ENCODE measurements around the gene PPP1R8.
A peak's percentile ranks its signal among the peaks of the same experiment; 100 is the strongest.
"Not testable (repeated sequence)": the region's sequence is repeated elsewhere in the genome, so short reads cannot be mapped to it uniquely, and the experiment has no call there.

The PPP1R8 gene

DNA sequence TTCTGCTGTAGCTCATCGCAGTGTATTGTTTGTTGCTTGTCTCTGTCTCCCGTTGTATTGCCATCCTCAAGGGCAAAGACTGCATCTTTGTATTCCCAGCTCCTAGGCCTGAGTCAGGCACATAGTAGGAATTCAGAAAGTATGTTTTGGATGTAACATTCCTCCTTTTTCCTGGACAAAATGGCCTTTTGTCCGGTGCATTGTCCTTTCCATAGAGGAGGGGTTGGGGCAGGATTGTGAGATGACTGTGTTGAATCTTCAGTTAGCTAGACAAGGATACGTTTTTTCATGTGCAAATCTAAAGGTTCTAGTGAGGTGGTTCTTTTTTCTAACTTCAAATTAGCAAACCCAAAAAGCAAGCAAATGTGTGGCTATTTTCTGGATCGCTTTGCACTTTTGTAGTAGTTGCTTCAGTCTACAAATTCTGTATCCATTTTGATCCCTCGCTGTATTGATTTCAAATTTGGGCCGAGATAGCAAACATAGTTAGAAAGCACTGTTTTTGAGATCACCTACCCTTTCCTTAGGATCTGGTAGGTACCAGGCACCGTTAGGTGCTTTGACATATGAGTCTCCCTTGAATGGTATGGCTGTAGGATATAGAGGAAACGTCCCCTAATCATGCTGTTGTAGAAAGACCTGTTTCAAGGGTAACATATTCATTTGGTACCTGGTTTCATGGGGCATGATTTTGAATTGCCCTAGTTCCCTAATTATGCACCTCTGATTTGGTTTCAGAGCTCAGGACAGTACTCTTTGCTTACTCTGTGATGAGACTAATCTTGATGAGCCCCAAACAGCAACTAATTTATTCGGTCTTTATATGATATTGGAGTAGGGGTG lies 1.2 kb downstream of the PPP1R8 start:
- no peak for FAIRE-seq
- no peak for DNase-seq (ENCODE audit: low spot score)

DNA sequence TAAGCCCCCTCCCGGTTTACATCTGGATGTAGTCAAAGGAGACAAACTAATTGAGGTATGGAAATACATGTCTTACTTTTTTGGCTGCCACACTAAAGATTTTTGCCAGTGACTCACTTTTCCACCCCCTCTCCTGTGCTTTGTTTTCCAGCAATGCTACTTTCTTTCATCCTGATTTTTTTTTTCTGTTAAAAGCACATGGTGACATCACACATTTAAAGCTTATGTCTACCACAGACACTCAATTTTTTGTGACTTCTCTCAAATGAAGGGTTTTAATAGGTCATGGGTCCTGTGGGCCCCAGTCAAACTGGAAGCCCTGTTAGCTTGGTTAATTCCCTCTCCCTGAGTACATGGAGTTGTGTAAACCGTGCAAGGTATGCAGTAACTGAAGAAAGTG lies 2.2 kb downstream of the PPP1R8 start:
- no peak for FAIRE-seq
- no peak for DNase-seq (ENCODE audit: low spot score)

DNA sequence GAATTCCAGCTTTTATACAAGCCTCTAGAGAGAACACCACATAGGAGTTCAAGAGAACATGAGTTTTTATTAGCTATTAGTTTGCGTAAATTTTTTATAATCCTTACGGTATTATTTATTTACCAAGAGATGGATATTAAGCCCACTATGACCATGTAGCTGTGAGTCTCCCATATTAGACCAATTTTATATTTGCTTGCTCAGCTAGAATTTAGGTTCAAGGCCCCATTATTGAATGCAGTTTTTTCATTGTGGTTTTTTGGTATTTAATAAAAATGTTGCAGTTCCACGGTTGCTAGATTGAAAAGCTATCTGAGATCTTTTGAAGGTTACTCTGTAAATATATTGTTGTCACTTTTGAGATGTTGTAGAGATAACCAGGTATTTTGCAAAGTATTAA lies 2.9 kb downstream of the PPP1R8 start:
- FAIRE-seq: no peak
- no peak for DNase-seq (ENCODE audit: low spot score)

DNA sequence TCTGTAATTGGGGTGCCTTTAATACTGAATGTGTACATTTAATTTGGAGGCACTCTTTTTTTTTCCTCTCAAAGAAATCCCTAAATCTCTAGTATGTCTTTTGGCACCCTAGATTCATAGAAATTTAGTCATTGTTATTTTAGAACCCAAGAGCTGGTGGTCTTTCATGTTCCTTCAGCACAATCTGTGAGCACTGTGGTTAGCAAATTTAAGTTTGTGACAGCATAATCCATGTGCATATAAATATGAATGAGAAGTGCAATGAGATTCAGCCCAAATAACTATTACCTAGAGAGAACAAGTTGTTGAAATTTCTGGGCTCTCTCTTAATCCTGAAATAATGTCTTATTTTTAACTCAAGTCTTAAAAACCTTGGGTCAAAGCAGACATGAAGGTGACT lies 4.5 kb downstream of the PPP1R8 start:
- DNase-seq (ENCODE audit: low spot score) (no peak), FAIRE-seq (no peak)

DNA sequence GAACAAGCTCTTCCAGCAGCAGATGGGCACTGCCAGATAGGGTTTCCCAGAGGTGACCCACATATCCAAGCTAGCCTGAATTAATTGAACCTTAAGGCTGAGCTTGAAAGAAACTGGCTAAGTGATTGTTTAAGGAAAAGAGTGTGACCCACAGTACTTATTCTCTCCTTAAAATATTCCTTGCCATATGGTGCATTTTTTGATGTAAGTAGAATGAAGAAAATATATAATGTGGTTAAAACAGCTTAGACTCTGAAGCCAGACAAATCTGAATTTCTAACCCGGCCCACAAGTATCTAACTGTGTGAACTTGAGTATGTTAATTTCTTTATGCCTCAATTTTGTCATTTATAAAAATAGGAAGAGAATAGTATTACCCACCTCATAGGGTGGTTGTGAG lies 4.9 kb downstream of the PPP1R8 start:
- no peak for FAIRE-seq
- no peak for DNase-seq (ENCODE audit: low spot score)

DNA sequence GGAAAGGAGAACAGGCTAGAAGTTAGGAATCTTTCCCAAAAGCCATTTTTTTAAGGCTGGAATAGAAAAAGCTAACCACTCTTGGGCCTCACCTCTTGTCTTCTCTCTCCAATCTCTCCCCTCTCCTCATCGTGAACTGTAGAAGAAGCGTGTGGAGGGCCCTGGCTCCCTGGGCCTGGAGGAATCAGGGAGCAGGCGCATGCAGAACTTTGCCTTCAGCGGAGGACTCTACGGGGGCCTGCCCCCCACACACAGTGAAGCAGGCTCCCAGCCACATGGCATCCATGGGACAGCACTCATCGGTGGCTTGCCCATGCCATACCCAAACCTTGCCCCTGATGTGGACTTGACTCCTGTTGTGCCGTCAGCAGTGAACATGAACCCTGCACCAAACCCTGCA lies 19.4 kb downstream of the PPP1R8 start:
- FAIRE-seq (no peak), DNase-seq (ENCODE audit: low spot score) (no peak)

DNA sequence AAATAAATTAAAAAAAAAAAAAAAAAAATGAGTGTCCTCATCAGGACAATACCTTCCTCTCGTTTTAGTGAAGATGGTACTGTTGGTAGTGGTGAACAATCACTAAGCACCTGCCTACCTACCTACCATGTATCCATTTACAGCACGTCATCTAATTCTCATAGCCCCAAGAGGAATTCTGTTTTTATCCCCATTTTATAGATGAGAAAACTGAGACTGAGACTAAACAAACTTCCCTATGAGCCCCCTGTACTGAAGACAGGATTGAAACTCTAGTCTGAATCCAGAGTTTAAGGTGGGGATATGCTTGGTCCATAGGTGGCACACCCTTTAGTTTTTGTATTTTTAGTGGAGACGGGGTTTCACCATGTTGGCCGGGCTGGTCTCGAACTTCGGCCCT lies 24.5 kb downstream of the PPP1R8 start:
- no peak for FAIRE-seq

DNA sequence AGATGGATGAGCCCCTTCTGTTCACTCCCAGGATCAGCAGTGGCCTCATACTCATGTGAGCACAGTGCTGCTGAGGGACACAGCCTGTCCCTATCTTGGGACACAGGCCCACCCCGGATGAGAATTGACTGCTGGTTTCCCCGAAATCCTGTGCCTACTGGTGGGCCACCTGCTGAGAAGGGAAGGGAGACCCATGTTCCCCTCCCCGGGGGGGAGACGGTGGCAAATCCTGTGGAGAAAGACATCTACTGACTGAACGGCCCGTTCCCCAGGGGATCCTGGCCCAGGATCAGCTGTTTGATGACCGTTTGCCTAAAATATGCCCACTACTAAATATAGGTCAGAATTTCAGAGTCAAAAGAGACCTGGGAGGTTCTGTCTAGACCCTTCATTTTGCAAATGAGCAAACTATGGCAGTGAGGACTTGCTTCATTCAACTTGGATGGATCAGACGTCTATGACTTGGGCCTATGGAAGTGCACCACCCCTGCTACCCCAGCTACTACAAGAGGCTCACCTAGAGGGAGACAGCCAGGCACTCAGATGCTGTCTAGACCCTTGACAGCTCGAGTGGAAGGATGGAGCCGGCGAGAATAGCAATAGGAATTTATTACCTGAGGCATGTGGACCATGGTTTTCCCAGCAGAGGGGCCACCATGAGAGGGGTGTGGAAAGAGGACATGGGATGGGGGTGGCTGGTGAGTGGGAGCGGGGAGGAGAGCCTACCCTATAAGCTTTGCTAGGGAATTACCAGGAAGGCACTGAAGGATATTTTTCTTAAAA lies 26.2 kb downstream of the PPP1R8 start:
- no peak for FAIRE-seq

More for the DNA sequence above, 24.5 kb downstream of the PPP1R8 start:
- no peak for DNase-seq (ENCODE audit: low spot score)

DNA sequence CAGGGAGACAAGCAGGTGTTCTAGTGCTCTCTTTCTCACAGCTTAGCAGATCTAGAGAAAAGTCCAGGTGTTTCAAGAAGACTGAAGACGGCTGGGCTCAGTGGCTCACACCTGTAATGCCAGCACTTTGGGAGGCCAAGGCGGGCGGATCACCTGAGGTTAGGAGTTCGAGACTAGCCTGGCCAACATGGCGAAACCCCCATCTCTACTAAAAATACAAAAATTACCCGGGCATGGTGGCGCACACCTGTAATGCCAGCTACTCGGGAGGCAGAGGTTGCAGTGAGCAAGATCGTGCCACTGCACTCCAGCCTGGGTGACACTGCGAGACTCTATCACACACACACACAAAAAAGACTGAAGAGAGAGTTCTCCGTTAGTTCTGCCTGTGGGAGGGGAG lies 27.0 kb downstream of the PPP1R8 start:
- DNase-seq (ENCODE audit: low spot score); FAIRE-seq: not testable (repeated sequence)

More for the DNA sequence above, 26.2 kb downstream of the PPP1R8 start:
- no peak for DNase-seq (ENCODE audit: low spot score)

DNA sequence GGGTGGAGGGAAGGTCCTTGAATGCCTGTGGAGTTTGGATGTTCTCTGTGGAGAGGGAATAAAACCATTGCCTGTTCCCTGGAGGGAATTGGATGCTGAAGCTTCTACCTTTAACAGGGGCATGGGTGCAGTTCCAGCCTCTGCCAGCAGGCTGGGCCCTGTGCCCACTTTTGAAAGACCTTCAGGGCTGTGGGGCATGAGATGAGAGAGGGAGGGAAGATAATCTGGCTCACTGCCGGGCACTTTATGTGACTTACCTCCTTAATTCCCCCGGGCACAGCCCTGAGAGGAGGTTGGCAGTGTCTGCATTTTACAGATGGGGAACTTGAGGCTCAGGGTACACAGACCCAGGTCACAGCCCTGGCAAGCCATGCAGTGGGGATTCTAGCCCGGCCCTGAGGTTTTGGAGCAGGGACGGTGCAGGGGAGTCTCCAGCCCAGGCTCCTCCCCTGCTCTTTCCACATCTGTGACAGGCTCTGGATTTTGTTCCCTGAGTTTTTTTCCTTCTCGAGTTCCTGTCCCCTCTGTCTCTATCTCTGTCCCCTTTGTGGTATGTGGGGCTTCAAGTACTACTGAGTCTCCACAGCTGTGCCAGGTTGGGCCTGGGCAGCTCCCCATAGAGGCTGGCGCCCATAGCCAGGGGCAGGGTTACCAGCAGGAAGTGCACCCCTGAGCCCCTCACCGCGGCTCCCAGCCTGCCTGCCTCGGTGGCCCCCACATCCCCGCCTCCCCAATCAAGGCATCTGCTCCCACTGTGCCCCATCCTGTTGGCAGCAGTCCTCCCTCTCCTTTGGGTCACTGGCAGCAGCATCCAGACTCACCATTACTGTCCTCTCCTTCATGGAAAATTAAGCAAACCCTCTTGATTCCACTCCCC lies 27.7 kb downstream of the PPP1R8 start:
- FAIRE-seq (no peak), DNase-seq (ENCODE audit: low spot score) (peak; percentile 53)

DNA sequence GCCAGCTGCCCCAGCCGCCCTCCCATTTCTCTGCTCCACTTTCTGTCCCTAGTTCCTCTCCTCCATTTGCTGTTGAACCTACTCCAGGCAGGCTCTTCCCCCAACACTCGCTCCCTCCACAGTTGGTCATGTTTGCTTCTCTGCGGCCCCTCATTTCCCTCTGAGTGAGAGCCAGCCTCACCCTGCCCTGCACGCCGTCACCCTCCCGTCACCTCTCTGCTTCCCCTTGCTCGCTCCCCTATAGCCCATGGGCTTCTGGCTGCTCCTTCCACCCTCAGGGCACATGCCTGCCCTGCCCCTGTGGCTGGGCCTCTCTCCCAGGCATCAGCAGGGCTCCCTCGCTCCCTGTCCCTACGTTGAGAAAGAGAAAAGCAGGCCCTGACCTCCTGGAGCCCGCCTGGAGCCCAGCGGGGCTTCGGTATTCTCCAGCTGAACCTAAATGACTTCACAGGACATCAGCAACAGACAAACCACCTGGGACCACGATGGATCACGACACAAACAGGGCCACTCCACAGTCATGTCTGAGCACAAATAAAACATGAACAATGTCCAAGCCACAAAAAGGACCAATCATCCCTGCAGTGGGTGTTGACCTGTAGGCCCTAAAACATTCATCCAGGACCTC lies 28.5 kb downstream of the PPP1R8 start:
- DNase-seq (ENCODE audit: low spot score): no peak
- no peak for FAIRE-seq

DNA sequence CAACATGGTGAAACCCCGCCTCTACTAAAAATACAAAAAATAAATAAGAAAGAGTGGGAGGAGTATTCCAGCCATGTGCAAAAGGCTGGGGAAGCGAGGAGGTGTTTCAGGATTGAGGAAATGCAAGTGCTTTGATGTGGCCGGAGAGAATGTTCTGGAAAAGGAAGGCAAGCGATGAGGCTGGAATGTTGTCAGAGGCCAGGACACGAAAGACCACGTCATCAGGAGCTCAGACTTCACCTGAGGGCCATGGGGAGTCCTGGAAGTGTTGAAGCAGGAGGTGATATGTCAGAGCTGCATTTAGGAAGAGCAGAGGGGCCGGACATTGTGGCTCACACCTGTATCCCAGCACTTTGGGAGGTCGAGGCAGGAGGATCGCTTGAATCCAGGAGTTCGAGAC lies 30.9 kb downstream of the PPP1R8 start:
- FAIRE-seq (no peak), DNase-seq (ENCODE audit: low spot score) (no peak)

DNA sequence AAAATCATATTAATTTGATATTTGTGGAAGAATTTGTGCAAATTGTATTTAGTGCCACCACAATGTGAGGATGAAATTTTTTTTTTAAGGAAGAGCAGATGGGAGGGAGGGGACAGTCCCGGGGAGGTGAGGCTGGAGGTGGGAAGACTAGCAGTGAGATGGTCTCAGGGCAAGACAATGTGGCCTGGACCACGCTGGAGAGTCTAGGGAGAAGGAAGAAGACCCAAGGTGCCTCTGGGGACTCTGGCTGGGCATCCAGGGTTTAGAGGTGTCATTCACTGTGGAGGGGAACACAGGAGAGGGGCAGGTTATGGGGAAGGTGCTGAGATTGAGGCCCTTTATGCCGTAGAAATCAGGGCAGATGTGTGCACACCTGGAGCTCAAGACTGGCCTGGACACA lies 31.4 kb downstream of the PPP1R8 start:
- FAIRE-seq: no peak
- no peak for DNase-seq (ENCODE audit: low spot score)

DNA sequence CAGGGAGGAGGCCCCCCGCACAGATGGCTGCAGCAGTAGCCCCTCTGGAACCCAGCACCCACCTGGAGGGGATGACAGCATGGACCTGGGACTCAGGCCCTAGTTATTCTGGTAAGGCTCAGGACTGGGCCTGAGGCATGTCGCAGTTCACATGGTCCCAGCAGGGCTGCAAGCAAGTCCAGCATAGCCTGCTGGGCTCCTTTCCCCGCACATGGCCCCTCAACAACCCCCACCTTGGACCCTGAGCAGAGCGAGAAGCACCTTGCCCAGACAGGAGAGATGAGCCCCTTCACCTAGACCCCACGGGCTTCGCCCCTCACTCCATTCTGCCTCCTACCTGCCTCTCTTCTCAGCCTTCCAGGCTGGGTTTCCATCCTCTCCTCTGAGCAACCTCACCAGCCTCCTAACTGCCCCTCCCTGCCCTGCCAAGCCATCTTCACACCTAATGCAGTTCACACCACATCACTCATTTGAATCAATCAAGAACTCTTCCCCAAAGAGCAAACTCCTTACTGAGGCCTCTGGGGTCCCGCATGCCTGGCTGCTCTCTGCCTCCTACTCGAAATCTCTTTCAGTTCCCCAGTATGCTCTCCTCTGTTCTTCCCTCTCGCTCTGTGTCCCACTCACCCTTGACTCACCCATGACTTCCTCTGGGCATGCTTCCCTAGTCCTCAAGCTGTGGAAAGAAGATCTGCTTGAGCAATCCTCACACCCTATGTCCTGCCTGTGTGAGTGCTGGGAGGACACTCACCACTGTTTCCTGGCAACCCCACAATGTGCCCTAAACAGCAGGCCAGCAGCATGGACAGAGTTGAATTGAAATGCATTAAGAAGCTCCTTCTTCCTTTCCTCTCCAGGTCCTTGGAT lies 32.3 kb downstream of the PPP1R8 start:
- DNase-seq (ENCODE audit: low spot score): peak; percentile 99
- peak; percentile 96 for FAIRE-seq

DNA sequence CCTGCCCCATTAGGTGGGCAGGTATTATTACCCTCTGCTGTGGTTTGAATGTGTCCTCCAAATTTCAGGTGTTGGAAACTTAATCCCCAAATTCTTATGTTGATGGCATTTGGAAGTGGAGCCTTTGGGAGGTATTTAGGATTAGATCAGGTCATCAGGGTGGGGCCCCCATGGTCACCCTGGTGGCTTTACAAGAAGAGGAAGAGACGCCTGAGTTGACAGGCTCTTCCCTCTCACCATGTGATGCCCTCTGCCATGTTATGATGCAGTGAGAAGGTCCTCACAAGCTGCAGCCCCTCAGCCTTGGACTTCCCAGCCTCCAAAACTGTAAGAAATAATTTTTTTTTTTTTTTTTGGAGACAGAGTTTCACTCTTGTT lies 32.9 kb downstream of the PPP1R8 start:
- FAIRE-seq (no peak), DNase-seq (ENCODE audit: low spot score) (no peak)

DNA sequence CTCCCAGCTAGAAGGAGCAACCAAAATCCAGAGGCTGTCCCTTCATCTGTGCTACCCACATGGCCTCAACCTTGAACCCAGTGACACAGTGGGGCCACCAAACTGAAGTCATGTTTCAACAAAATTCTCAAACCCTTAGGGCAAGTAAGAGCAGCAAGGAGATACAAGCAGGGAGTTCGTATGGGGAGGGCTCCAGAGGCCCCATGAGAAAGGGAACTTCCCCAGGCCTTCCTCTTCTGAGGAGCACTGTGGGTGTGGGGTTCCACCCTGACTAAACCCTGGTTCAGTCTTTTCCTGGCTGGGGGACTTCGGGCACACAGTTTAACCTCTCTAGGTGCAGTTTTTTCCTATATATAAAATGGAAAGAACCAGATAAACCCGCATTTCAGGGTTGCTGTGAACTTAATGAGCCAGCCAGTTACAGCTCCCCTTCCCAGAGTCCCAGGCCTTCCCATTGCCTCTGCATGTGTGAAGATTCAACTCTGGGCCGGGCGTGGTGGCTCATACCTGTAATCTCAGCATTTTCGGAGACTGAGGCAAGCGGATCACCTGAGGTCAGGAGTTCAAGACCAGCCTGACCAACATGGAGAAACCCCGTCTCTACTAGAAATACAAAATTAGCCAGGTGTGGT lies 33.8 kb downstream of the PPP1R8 start:
- DNase-seq (ENCODE audit: low spot score) (no peak), FAIRE-seq (no peak)

DNA sequence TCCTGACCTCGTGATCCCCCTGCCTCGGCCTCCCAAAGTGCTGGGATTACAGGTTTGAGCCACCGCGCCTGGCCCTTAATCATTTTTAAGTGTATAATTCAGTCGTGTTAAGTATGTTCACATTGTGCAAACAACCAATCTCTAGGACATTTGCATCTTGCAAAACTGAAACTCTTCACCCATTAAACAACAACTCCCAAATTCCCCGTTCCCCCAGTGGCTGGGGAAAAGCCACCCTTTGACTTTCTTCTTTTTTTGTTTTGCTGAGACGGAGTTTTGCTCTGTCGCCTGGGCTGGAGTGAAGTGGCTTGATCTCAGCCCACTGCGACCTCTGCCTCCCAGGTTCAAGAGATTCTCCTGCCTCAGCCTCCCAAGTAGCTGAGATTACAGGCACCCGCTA lies 35.2 kb downstream of the PPP1R8 start:
- FAIRE-seq (no peak), DNase-seq (ENCODE audit: low spot score) (no peak)

DNA sequence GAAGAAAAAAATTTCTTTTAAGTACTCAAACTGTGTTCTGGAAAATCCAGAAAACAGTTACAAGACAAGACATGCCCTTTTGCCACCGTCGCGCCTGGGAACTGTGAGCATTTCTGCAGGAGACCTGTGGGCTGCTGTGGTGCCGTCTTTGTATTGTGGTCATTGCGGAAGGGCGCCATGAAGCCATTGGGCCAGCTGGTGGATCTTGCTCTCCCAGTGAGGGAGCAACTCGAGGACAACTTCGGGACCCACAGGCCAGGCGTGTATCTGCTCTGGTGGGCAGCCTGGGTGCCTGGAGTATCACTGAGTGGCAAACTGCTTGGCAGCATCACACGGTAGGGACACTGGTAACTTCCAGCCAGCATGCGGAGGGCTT lies 38.0 kb downstream of the PPP1R8 start:
- DNase-seq (ENCODE audit: low spot score) (no peak), FAIRE-seq (no peak)

DNA sequence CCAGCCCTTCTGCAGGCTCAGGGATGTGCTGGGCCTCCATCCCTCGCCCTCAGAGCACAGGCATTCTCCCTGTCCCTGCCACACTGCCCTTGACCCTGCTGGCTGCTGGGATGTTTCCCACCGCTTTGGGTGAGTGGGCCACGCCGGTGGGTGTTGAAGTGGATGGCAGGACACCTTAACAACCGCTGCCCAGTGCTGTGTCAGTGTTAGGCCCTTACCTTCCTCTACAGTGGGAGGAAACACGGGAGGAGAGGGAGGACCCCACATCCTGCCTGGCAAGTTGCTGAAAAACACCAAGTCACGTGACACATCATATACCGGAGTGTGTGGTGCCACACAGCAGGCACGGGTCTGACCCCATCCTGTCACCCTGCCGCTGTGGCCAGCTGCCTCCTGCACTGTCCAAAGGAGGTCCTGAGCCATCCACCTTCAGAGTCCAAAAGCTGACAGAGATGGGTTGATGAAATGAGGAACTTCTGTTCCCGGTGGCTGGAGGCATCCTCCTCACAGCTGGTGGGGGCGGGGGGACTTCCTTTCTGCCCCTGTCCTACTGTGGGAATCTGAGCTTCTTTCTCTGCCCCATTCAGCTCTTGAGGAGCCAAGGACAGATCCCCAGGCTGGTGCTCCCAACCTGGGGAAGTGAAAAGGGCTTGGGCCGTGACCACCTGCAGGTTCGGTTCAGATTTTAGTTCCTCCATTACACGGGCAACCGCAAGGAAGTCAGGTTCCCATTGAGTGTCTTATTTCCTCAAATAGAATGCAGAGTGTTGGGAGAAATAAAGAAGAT lies 38.5 kb downstream of the PPP1R8 start:
- FAIRE-seq (no peak), DNase-seq (ENCODE audit: low spot score) (no peak)
